ENCODE results near the gene BAZ1B.
A peak's percentile ranks its signal among the peaks of the same experiment; 100 is the strongest.
"Not testable (repeated sequence)": the region's sequence is repeated elsewhere in the genome, so short reads cannot be mapped to it uniquely, and the experiment has no call there.

The BAZ1B gene

DNA sequence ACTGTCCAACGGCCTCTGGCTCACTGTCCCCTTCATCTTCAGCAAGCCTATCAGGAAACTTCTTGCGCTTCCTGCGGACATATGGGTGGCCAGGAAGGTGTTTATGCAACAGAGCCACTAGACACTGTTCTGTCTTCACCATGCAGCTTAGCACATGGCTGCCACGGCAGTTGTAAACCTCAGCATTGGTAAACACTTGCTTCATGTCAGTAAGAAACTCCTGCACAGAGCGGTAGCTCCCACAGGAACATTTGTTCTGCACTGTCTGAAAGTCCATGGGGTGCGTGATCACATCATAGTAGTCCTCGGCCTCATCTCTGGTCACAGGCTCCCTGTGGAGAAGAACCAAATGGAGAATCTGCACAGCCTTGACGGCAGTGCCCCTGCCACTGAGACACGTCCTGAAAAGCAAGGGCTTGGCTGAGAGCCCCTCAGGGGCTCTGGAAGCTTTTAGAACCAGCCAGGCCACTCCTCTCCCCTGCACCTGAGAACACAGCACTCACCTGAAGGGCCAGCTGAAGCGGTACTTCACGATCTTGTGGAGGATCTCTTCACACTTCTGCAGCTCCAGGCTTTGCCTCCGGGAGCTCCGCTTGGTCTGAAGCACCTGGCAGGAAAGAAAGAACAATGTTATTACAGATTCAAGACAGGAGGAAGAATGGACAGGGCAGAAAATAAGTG lies 79.7 kb downstream of the BAZ1B start:
- DNase-seq: no peak

- no peak for DNase-seq
Observed at GRCh38 chr7:73439410-73439704, 82.7 kb downstream of the BAZ1B start.

DNA sequence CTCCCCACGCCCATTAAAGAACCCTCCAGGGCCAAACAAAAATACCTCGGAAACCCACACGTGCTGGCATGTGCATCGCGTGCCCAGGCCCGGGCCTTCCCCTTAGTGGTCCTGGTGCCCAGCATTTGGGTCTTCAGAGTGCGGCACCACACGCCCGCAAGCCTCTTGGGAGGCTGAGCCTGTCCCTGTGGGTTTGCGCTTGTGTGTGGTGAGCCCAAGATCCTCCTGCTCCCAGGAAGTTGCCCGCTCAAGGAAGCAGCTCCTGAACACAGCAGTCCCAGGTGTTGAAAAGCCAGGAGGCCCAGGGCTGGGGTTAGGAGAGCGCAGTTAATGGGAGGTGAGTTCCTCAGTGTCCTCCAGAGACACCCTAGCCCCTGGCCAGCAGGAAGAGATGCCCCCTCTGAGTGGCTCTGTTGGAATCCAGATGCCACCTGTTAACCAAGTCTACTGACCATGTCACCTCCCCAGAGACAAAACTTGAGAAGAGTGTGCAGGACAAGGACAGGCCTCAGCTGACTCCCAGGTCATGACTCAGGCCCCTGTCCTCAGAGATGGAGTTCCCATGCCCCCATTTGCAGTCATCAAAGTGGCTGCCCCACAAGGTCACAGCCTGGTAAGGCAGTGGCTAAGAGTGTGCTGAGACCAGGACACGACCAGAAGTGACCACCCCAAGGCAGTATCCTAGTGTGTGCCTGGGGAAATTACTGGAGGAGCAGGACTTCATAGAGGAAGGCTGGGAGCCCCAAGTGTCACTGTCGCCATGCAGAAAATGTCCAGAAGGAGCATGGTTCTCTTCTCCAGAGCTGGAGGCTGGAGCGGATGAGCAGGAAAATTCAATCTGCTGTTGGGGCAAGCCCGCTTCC lies 83.3 kb downstream of the BAZ1B start:
- DNase-seq: no peak

GRCh38 chr7:73437621-73438416 lies 84.3 kb downstream of the BAZ1B start:
- no peak for DNase-seq

DNA sequence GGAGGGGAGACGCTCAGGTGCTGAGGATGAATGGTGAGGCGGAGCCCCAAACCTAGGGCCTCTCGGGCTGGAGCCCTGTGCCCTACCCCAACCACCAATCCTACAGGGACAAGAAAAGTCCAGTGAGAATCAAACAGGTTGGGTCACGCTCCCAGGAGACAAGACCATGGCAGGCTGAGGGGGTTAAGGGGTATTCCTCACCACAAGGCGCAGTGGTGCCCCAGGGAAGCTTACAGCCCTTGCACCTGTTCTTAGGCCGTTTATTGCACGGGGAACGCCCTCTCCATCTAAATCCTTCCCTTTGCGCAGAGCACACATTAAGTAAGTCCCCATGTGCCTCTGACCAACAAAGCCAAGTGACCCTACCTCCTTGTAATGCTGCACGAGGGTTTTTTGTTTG lies 85.0 kb downstream of the BAZ1B start:
- no peak for DNase-seq

DNA sequence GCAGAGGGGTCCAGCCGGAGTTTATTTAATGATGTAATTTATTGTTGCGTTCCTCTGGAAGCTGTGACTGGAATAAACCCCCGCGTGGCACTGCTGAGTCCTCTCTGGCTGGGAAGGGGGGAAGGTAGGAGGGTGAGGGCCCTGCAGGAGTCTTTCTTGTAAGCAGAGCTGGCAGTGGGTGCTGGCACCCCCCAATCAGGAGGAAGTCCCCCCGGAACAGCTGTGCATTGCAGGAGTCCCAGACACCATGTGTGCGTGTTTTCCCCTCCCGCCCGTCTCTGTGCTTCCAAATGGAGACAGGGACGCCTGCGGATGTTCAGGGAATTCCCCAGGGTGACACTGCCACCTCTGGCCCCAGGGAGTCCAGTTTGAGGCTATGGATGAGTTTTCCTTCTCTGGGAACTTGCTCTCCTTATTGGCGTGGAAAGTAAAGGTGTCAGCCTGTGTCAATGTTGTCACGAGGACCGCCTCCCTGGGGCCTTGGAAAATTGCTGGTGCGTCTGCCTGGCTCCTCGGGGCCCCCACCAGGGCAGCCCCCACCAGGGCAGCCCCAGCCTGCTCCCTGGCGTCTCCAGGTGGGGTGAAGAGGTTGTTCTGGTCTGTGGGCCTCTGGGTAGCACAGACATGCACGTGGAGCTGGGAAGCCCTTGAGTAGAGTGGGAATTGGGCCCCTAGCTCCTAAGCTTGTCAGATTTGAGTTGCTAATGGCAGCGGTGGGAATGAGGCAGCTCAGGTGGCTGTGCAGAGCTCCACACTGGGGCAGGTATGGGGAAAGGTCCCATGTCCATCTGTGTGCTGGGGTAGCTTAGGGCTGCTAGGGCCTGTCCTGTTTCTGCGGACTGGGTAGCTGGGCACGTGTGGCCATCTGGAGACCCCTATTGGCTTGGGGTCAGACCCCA lies 85.8 kb downstream of the BAZ1B start:
- peak; percentile 33 for DNase-seq

GRCh38 chr7:73435471-73436009 lies 86.6 kb downstream of the BAZ1B start:
- DNase-seq: no peak

DNA sequence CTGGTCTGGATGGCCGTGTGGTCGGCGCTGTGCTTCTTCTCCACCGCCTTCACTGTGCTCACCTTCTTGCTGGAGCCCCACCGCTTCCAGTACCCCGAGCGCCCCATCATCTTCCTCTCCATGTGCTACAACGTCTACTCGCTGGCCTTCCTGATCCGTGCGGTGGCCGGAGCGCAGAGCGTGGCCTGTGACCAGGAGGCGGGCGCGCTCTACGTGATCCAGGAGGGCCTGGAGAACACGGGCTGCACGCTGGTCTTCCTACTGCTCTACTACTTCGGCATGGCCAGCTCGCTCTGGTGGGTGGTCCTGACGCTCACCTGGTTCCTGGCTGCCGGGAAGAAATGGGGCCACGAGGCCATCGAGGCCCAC lies 87.4 kb downstream of the BAZ1B start:
- DNase-seq: no peak

DNA sequence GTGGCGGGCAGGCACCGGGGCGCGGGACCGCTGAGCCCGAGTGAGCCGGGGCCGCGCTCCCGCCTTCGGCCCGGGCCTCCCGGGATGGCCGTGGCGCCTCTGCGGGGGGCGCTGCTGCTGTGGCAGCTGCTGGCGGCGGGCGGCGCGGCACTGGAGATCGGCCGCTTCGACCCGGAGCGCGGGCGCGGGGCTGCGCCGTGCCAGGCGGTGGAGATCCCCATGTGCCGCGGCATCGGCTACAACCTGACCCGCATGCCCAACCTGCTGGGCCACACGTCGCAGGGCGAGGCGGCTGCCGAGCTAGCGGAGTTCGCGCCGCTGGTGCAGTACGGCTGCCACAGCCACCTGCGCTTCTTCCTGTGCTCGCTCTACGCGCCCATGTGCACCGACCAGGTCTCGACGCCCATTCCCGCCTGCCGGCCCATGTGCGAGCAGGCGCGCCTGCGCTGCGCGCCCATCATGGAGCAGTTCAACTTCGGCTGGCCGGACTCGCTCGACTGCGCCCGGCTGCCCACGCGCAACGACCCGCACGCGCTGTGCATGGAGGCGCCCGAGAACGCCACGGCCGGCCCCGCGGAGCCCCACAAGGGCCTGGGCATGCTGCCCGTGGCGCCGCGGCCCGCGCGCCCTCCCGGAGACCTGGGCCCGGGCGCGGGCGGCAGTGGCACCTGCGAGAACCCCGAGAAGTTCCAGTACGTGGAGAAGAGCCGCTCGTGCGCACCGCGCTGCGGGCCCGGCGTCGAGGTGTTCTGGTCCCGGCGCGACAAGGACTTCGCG lies 88.0 kb downstream of the BAZ1B start:
- no peak for DNase-seq

- no peak for DNase-seq
Observed at GRCh38 chr7:73432676-73433075, 89.4 kb downstream of the BAZ1B start.

DNA sequence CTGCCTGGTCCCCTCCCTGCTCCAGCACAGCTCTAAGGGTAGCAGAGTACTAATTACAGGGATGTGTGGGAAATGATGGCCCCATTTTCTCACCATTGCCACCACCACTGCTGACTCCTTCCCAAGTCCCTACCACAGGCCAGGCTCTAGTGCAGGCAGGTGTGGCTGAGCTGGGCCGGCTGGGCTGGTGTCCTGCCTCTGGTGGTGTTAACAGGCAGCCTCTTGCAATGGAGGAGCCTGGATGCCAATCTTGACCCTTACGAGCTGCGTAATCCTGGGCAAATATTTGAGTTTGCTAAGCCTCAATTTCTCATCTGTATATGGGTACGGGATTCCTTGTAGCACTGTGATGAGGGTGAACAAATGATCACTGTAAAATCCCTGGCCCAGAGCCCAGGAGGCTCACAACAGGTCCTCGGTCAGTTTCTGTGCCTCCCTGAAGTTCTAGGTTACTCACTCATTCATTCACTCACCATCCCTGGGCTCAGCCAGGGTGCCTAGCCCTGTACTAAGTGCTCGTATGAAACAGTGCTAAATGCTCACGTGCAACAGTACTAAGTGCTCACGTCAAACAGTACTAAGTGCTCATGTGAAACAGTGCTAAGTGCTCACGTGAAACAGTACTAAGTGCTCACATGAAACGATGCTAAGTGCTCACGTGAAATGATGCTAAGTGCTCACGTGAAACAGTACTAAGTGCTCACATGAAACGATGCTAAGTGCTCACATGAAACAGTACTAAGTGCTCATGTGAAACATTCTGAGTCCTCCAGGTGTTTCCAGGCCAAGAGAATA lies 90.9 kb downstream of the BAZ1B start:
- DNase-seq: no peak

DNA sequence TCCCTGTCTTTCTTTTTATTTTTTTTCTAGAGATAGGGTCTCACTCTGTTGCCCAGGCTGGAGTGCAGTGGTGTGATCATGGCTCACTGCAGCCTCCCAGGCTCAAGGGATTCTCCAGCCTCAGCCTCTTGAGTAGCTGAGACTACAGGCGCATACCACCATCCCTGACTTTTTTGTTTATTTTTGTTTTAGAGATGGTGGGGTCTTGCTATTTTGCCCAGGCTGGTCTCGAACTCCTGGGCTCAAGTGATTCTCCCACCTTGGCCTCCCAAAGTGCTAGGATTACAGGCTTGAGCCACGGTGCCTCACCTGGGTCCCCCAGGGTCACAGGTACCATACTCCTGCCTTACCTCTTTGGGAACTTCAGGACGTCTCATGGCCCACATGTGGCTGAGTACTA lies 91.6 kb downstream of the BAZ1B start:
- DNase-seq: not testable (repeated sequence)

- no peak for DNase-seq
Observed at GRCh38 chr7:73429622-73430505, 92.2 kb downstream of the BAZ1B start.

GRCh38 chr7:73429215-73429614 lies 92.9 kb downstream of the BAZ1B start:
- DNase-seq: peak; percentile 83

DNA sequence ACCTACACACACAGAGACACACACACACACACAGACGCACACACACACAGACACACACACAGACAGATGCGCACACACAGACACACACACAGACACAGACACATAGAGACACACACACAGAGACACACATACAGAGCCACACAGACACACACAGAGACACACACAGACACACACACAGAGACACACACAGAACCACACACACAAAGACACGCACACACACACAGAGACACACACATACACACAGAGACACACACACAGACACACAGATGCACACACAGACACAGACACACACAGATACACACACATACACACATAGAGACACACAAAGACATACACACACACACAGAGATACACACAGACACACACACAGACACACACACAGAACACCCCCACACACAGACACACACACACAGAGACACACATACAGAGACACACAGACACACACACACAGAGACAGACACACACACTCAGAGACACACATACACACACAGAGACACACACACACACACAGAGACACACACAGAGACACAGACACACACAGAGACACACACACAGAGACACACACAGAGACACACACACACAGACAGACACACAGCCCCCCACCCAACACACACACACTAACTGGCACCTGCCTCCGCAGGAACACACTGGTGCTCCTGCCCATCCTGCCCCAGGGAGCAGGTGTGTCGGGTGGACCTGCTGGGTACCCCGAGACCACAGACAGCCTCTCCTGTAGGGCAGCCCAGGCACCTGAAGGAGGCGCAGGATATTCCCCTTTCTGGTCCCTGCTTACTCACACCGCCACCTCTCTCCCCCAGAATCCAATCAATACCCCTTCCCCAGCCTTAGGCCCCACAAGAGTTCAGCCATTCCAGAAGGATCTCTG lies 93.9 kb downstream of the BAZ1B start:
- no peak for DNase-seq

DNA sequence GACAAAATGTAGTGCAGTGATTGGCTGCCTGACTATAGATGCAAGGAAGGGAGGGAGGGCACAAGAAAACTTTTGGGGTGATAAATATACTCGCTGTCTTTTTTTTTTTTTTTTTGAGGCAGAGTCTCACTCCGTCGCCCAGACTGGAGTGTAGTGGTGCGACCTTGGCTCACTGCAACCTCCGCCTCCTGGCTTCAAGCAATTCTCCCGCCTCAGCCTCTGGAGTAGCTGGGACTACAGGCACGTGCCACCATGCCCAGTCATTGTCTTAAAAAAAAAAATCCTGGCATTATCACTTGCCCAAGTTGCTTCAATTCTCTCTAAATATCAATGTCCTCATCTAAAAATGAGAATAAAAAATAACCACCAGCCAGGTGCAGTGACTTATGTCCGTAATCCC lies 96.1 kb downstream of the BAZ1B start:
- DNase-seq: no peak

DNA sequence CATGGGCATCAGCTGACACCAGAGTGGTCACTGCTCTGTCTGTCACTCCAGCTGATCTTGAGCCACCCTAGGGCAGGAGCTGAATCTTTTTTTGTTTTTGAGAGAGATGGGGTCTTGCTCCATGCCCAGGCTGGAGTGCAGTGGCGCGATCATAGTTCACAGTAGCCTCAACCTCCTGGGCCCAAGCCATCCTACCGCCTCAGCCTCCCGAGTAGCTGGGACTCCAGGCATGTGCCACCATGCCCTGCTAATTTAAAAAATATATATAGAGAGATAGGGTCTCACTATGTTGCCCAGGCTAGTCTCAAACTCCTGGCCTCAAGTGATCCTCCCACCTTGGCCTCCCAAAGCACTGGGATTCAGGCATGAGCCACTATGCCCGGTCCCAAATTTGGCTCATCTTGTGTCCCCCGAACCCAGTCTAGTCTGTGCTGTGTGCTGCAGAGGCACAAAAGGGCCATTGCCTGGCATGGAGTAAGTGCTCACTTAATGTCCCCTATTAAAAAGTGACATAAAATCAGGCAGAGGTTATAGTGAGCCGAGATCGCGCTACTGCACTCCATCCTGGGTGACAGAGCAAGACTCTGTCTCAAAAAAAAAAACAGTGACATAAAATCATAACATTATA lies 96.6 kb downstream of the BAZ1B start:
- no peak for DNase-seq

- no peak for DNase-seq
Observed at GRCh38 chr7:73424489-73424885, 97.6 kb downstream of the BAZ1B start.

Data from NCI-H2171 (cell line).